Breast epithelium (tissue), 4 donors: Measurements from ENCODE around the gene SOX10. TPM values are rescaled to one million over a fixed set of nuclear protein-coding genes. Genes with fewer than 3 reads are reported as not detected.

Experiments used
- DNase-seq, 2 donors: peaks; one replicate each; pipeline ENCODE4 v3.0.0-alpha.2; 2019; ENCODE audit warnings: low spot score in 2 of 2
- H3K27ac ChIP-seq, 2 donors: fragments of 200-600 bp; sonication (generic) in 1 of 2; one replicate each; pipeline ENCODE4 v1.5.1; 2016 to 2019; ENCODE audit warnings: mild to moderate bottlenecking in 1 of 2
- H3K27me3 ChIP-seq, 2 donors: fragments of 200-600 bp; sonication (generic) in 1 of 2; one replicate each; pipeline versions ENCODE4 v1.5.1 to v1.6.0; 2017 to 2019; ENCODE audit warnings: control low read depth in 1 of 2, mild to moderate bottlenecking in 1 of 2
- H3K36me3 ChIP-seq: fragments of 200-600 bp; one replicate; pipeline ENCODE4 v1.5.1; 2019
- H3K4me1 ChIP-seq, 2 donors: fragments of 200-600 bp; sonication (generic); one replicate each; pipeline ENCODE4 v1.5.1; 2016 to 2019; ENCODE audit warnings: control low read depth in 1 of 2
- H3K4me3 ChIP-seq, 3 donors: fragments of 200-600 bp; sonication (generic); 1 replicate in 2 of 3; 2 replicates in 1 of 3; pipeline ENCODE4 v1.5.1; 2016 to 2019; ENCODE audit warnings: mild to moderate bottlenecking in 3 of 3, moderate library complexity in 2 of 3
- H3K9me3 ChIP-seq, 2 donors: fragments of 200-600 bp; sonication (generic) in 1 of 2; one replicate each; pipeline ENCODE4 v1.5.1; 2016 to 2019; ENCODE audit warnings: control low read depth in 1 of 2
- CTCF ChIP-seq, 3 donors: fragments of 450-650 bp; IDR thresholded peaks; one replicate each; pipeline ENCODE4 v1.5.1; 2016 to 2017; ENCODE audit warnings: antibody characterized with exemption in 3 of 3, mild to moderate bottlenecking in 3 of 3, moderate library complexity in 3 of 3
- POLR2A ChIP-seq: fragments of 450-650 bp; IDR thresholded peaks from one replicate; pipeline ENCODE4 v1.6.1; 2016; ENCODE audit warnings: antibody characterized with exemption, mild to moderate bottlenecking, moderate library complexity
- POLR2AphosphoS5 ChIP-seq, 3 donors: sonication (generic); formaldehyde crosslinking; IDR thresholded peaks; one replicate each; pipeline ENCODE4 v1.6.1; 2017; ENCODE audit warnings: antibody characterized with exemption in 3 of 3
- intact Hi-C: fragments of 100-400 bp; cut with DNase I; formaldehyde crosslinking; loops from one replicate; pipeline ENCODE4 v1.15.1; 2023; ENCODE audit warnings: low total_unique reads
- total RNA-seq, 3 donors: library from RNA; depleted of rRNA; stranded (reverse); fragments of >200 nt; gene quantifications; one replicate each; pipeline ENCODE4 v1.1.0, GENCODE V29; 2016

SOX10 gene
- total RNA-seq, 3 donors from 2014 or later = 0.16 to 101 (median 24.9) TPM

GRCh38 chr22:37975153-37975552 lies 9.2 kb downstream of the SOX10 start:
- Histone ChIP-seq H3K36me3 (no peaks in the 10 kb centered on the region), H3K4me3 (no peak overlapping the region), H3K9me3 (no peaks in the 10 kb centered on the region), H3K27ac (no peak overlapping the region), H3K27me3 (no peaks in the 10 kb centered on the region), H3K4me1 (no peaks in the 10 kb centered on the region)
- DNase-seq = no peak
- TF ChIP-seq POLR2AphosphoS5 (IDR thresholded peaks at IDR 0.05) (no peak), POLR2A (no peak), CTCF (IDR thresholded peaks at IDR 0.05) (no peak)
- intact Hi-C loops = no loop called here

- no peak overlapping the region for H3K4me3 ChIP-seq
- intact Hi-C loops = no loop called here
Measured at GRCh38 chr22:37973271-37974170, 10.8 kb downstream of the SOX10 start.

GRCh38 chr22:37972527-37972926 lies 11.8 kb downstream of the SOX10 start:
- TF ChIP-seq POLR2A (no peak), CTCF (IDR thresholded peaks at IDR 0.05) (no peak), POLR2AphosphoS5 (IDR thresholded peaks at IDR 0.05) (no peak)
- Histone ChIP-seq H3K27me3 (no peaks in the 10 kb centered on the region), H3K27ac (peak overlapping the region in 1 of 2 donors; percentile 48), H3K4me3 (no peak overlapping the region), H3K9me3 (no peaks in the 10 kb centered on the region), H3K4me1 (no peaks in the 10 kb centered on the region), H3K36me3 (no peaks in the 10 kb centered on the region)
- no peak for DNase-seq
- intact Hi-C loops = no loop called here

More at GRCh38 chr22:37973271-37974170, 10.8 kb downstream of the SOX10 start:
- Histone ChIP-seq H3K27me3 (no peaks in the 10 kb centered on the region), H3K36me3 (no peaks in the 10 kb centered on the region), H3K9me3 (no peaks in the 10 kb centered on the region), H3K4me1 (no peaks in the 10 kb centered on the region), H3K27ac (peak overlapping the region; percentile 21 to 48)
- no peak for TF ChIP-seq POLR2A
- DNase-seq = no peak

GRCh38 chr22:37971475-37972434 lies 12.6 kb downstream of the SOX10 start:
- no peak for DNase-seq
- H3K9me3 ChIP-seq = no peaks in the 10 kb centered on the region
- H3K36me3 ChIP-seq = no peaks in the 10 kb centered on the region
- H3K27ac ChIP-seq = no peak overlapping the region
- TF ChIP-seq CTCF (IDR thresholded peaks at IDR 0.05) = no peak
- no peak for TF ChIP-seq POLR2A
- TF ChIP-seq POLR2AphosphoS5 (IDR thresholded peaks at IDR 0.05) = no peak
- intact Hi-C loops = no loop called here
- no peak overlapping the region for H3K4me3 ChIP-seq
- H3K4me1 ChIP-seq = no peaks in the 10 kb centered on the region
- no peaks in the 10 kb centered on the region for H3K27me3 ChIP-seq

GRCh38 chr22:37970864-37971263 lies 13.5 kb downstream of the SOX10 start:
- no peak overlapping the region for H3K27ac ChIP-seq
- H3K27me3 ChIP-seq = no peaks in the 10 kb centered on the region
- no peaks in the 10 kb centered on the region for H3K4me1 ChIP-seq
- no peaks in the 10 kb centered on the region for H3K9me3 ChIP-seq
- no peak for TF ChIP-seq POLR2AphosphoS5 (IDR thresholded peaks at IDR 0.05)
- TF ChIP-seq POLR2A = no peak
- no peak for TF ChIP-seq CTCF (IDR thresholded peaks at IDR 0.05)
- no peak overlapping the region for H3K4me3 ChIP-seq
- no peak for DNase-seq
- intact Hi-C loops = no loop called here
- no peaks in the 10 kb centered on the region for H3K36me3 ChIP-seq
